GM12874 (cell line): ENCODE data around the gene USP54.

ENCODE experiments used
- TF ChIP-seq, protein P1 (sequence below): IDR thresholded peaks from 2 replicates; pipeline ENCODE4 v1.5.1; 2011; ENCODE audit warnings: low read depth, mild to moderate bottlenecking, control low read depth, low read length, moderate library complexity; ENCODE audit not compliant: insufficient read depth

Gene USP54

DNA sequence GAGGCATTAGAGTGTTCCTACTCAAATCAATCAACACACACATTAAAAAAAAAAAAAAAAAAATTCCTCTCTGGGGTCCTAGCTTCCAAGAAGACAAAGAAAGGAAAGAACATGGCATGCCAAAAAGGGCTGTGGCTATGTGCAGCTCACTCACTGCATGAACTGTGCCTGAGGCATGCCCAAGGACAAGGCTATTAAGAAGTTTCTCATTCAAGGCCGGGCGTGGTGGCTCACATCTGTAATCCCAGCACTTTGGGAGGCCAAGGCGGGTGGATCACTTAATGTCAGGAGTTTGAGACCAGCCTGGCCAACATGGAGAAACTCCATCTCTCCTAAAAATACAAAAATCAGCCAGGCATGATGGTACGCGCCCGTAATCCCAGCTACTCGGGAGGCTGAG, 53.4 kb downstream of the USP54 start:
- TF ChIP-seq, protein P1, sequence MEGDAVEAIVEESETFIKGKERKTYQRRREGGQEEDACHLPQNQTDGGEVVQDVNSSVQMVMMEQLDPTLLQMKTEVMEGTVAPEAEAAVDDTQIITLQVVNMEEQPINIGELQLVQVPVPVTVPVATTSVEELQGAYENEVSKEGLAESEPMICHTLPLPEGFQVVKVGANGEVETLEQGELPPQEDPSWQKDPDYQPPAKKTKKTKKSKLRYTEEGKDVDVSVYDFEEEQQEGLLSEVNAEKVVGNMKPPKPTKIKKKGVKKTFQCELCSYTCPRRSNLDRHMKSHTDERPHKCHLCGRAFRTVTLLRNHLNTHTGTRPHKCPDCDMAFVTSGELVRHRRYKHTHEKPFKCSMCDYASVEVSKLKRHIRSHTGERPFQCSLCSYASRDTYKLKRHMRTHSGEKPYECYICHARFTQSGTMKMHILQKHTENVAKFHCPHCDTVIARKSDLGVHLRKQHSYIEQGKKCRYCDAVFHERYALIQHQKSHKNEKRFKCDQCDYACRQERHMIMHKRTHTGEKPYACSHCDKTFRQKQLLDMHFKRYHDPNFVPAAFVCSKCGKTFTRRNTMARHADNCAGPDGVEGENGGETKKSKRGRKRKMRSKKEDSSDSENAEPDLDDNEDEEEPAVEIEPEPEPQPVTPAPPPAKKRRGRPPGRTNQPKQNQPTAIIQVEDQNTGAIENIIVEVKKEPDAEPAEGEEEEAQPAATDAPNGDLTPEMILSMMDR, result no peak

DNA sequence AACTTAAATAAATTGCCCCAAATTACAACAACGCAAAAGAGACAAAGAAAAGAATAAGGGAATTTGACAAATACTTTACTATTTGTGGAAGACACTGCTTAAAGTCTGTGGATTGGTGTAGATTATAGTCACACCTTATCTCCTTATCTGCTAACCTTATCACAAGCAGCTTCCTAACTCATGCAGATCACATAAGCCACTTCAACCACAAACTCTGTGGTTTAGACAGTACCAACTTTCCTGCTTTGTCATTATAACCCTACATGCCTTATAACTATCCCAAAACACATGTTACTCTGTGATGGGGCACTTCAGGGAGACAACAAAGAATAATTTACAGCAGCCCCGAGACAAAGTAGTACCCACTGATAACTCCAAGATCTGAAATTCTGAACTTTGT, 53.9 kb downstream of the USP54 start:
- TF ChIP-seq, protein P1, result no peak

DNA sequence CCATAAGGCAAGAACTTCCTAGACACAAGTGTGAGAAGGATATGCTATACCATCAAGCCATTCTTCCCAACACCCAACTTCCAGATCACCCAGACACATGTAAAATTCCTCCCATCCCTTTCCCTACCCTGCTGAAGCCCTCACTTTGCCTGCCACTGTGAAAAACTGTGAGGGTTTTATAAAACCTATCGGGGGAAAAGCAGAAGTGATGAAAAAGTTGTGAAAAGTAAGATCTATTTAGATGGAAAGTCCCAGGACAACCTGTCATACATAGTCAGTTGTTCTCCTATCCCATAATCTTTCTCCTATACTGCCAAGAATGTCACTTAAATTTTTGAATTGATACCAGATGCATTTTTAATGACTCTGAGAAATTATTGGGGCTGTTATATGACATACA, 56.3 kb downstream of the USP54 start:
- TF ChIP-seq, protein P1, result no peak

DNA sequence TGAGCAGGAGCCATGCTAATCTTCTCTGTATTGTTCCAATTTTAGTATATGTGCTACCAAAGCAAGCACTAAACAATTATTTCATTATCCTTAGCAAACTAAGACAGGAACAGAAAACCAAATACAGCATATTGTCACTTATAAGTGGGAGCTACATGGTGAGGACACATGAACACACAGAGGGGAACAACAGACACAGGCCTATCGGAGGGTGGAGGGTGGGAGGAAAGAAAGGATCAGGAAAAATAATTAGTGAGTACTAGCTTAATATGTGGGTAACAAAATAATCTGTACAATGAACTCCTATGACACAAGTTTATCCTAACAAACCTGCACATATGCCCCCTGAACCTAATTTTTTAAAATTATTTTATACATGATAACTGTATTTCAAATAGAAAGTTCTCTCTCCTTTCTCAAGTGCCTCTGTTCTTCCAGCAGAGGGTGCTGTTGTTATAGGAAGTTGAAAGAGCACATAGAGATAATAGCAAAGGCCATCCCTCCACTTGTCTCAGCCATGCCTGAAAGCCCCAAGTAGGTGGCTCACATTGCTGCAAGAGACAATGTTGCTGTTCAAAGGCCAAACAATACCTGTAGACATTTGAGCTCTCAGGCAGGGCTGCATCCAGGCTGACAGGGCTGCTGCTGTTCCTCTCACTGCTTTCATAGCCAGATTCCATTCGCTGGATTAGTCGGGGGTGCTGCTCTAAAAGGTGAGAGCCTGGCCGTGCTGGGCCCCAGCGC, 61.9 kb downstream of the USP54 start:
- TF ChIP-seq, protein P1, result peak; percentile 60

DNA sequence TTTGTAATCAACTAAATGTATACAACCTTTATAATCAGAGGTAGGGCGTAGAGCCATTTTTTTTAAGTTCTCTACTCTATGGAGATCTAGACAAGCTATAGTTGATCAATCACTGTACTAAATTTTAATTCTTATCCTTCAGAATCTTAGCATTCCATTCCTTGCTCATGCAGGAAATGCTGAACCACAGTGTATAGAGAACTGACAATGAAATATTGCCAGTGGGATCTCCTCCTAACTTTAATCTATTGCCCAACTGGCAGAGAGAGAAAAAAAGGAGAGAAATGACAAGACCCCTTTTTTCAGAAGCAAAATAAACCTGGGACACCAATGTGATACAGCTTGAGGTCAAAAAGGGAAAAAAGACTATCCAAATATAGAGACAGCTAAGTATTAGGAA, 68.9 kb downstream of the USP54 start:
- TF ChIP-seq, protein P1, result no peak

DNA sequence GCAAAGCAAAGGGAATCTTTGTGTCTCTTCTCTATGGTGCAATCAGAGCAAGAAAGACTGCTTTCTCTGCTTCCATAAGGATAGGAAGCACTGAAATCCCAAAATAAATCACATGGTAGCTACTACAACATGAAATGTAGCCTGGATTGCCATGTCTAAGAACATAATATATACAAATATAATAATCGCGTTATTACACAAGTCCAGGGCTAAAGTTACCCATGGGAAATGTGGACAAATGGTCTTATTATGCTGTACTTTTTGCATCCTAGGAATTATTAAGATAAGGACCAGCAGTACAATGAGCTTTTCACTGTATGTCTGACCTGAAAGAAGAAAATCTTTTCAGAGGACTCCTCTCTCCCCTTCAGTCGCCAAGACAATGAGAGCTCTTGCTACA, 71.8 kb downstream of the USP54 start:
- TF ChIP-seq, protein P1, result no peak

DNA sequence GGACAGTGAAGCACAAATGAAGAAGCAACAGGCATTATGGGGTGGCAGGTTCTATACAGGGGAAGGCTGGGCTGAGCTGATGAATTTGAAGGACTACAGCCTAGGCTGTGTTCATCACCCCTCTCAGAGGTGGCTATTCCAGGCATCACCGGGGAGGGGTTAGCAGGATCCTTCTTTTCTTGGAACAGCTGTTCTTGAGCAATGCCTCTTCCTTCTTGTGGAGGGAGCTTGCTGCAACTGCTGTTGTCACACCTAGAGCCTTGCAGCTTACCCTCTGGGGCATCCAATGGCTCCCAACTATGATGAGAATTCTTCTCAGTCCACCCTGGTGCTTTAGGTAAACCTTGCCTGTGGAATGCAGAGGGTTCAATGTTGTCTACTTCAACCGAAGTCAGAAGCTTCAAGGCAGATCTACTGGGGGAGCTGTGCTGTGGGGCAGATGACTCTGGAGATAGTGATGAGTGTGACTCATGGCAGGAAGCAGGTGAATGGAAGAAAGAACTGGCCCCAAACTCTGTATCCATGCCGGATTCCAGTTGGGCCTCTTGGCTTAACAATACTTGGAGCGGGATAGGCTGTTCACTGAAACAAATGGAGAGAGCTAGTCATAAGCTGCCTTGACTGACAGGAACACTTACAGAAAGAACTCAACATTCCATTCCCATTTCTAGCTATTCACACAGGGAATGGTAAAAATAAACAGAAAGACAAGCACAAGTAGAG, 73.8 kb downstream of the USP54 start:
- TF ChIP-seq, protein P1, result no peak
